GM12878 (cell line): ENCODE data around the gene PITX1. TPM values are rescaled to one million over a fixed set of nuclear protein-coding genes. Genes with fewer than 3 reads are reported as not detected.

Source experiments
- KDM1A ChIP-seq: fragments of 200-600 bp; sonication (generic); IDR thresholded peaks from 2 replicates; pipeline ENCODE4 v1.6.1; 2016; ENCODE audit warnings: borderline replicate concordance
- TBL1XR1 ChIP-seq: IDR thresholded peaks from 2 replicates; pipeline ENCODE4 v1.6.1; 2012; ENCODE audit warnings: low read depth, low read length, improper control_type of control experiment
- ZNF384 ChIP-seq: IDR thresholded peaks from 2 replicates; pipeline ENCODE4 v1.6.1; 2012; ENCODE audit warnings: low read depth, mild to moderate bottlenecking, low read length, improper control_type of control experiment, borderline replicate concordance
- polyA plus RNA-seq, 11 experiments: library from polyadenylated mRNA; depleted of rRNA in 4 of 11; unstranded in 6 of 11; stranded (reverse) in 5 of 11; fragments of >200 nt; fragmentation: Nextera tagmentation in 4 of 11; fragmentation: Illumina TruSeq in 1 of 11; extraction: Ambion mirVana in 4 of 11; extraction: Trizol in 1 of 11; gene quantifications; 1 replicate in 1 of 11; 2 replicates in 10 of 11; pipeline versions ENCODE4 v1.2.1 to v1.2.3, GENCODE V29; 2011 to 2016; ENCODE audit warnings: inconsistent platforms in 2 of 11, missing spikeins in 2 of 11, low read depth in 1 of 11
- total RNA-seq, 4 experiments: library from RNA; depleted of rRNA in 3 of 4; stranded (reverse); fragments of >200 nt in 3 of 4; fragmentation: Illumina TruSeq in 1 of 4; extraction: Trizol in 1 of 4; gene quantifications; 2 replicates each; pipeline versions ENCODE4 v1.2.1 to v1.2.3, GENCODE V29; 2013 to 2021
- TF ChIP-seq, protein P1 (sequence below): fragments of 450-650 bp; IDR thresholded peaks from 2 replicates; pipeline ENCODE4 v1.6.1; 2017; ENCODE audit warnings: mild to moderate bottlenecking, moderate library complexity
- TF ChIP-seq, protein P2 (sequence below): fragments of 450-650 bp; IDR thresholded peaks from 2 replicates; pipeline ENCODE4 v1.6.1; 2017; ENCODE audit warnings: mild to moderate bottlenecking

The PITX1 gene
- total and polyA plus RNA-seq, 10 of the 15 experiments (the other 5 are each of a cell fraction or from before 2014, with no cell fraction given) = 0.16 to 1.1 (median 0.68) TPM; not detected in 5

DNA sequence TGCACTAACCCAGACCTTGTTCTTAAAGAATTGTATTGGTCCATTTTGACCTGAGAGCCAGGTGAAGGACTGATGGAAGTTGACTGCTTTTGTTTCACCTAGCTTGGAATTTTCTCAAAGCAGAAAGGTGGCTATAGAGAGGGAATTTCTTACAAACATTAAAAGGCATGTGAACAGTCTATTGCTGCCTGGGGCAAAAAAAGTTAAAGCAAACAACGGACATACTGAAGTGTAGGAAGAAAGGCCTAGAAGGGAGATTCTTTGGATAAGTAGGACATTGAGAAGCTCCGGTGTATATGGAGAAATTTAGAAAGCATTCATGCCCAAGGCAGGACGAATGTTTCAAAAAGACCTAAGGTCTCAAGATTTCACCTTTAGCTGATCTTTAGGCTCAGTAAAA lies 54.6 kb downstream of the PITX1 start (continued):
- TF ChIP-seq, protein P1, sequence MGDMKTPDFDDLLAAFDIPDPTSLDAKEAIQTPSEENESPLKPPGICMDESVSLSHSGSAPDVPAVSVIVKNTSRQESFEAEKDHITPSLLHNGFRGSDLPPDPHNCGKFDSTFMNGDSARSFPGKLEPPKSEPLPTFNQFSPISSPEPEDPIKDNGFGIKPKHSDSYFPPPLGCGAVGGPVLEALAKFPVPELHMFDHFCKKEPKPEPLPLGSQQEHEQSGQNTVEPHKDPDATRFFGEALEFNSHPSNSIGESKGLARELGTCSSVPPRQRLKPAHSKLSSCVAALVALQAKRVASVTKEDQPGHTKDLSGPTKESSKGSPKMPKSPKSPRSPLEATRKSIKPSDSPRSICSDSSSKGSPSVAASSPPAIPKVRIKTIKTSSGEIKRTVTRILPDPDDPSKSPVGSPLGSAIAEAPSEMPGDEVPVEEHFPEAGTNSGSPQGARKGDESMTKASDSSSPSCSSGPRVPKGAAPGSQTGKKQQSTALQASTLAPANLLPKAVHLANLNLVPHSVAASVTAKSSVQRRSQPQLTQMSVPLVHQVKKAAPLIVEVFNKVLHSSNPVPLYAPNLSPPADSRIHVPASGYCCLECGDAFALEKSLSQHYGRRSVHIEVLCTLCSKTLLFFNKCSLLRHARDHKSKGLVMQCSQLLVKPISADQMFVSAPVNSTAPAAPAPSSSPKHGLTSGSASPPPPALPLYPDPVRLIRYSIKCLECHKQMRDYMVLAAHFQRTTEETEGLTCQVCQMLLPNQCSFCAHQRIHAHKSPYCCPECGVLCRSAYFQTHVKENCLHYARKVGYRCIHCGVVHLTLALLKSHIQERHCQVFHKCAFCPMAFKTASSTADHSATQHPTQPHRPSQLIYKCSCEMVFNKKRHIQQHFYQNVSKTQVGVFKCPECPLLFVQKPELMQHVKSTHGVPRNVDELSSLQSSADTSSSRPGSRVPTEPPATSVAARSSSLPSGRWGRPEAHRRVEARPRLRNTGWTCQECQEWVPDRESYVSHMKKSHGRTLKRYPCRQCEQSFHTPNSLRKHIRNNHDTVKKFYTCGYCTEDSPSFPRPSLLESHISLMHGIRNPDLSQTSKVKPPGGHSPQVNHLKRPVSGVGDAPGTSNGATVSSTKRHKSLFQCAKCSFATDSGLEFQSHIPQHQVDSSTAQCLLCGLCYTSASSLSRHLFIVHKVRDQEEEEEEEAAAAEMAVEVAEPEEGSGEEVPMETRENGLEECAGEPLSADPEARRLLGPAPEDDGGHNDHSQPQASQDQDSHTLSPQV = no peak
- TF ChIP-seq ZNF384 (no peak), TBL1XR1 (no peak), KDM1A (no peak)
- TF ChIP-seq, protein P2, sequence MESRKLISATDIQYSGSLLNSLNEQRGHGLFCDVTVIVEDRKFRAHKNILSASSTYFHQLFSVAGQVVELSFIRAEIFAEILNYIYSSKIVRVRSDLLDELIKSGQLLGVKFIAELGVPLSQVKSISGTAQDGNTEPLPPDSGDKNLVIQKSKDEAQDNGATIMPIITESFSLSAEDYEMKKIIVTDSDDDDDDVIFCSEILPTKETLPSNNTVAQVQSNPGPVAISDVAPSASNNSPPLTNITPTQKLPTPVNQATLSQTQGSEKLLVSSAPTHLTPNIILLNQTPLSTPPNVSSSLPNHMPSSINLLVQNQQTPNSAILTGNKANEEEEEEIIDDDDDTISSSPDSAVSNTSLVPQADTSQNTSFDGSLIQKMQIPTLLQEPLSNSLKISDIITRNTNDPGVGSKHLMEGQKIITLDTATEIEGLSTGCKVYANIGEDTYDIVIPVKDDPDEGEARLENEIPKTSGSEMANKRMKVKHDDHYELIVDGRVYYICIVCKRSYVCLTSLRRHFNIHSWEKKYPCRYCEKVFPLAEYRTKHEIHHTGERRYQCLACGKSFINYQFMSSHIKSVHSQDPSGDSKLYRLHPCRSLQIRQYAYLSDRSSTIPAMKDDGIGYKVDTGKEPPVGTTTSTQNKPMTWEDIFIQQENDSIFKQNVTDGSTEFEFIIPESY = no peak

Other genes with a start within 250 kb of the PITX1 start
- gene C5orf24, start 188.3 kb downstream of the PITX1 start, total RNA-seq (2014; rRNA removed) = 12.9 and 14.6 TPM in 2 replicates
- 15.0 and 15.8 TPM in 2 replicates for gene C5orf24, start 188.3 kb downstream of the PITX1 start, total RNA-seq (2014; rRNA removed; fragmentation: Illumina TruSeq; extraction: Trizol)
- gene C5orf24, start 188.3 kb downstream of the PITX1 start, total RNA-seq (2021) = 12.8 and 15.6 TPM in 2 replicates
- gene C5orf24, start 188.3 kb downstream of the PITX1 start, polyA plus RNA-seq (2011; rRNA removed) = 26.8 and 37.7 TPM in 2 replicates
- 16.5 and 21.6 TPM in 2 replicates for gene C5orf24, start 188.3 kb downstream of the PITX1 start, polyA plus RNA-seq (2014; fragmentation: Illumina TruSeq; extraction: Trizol)
- gene C5orf24, start 188.3 kb downstream of the PITX1 start, polyA plus RNA-seq (2014; fragmentation: Nextera tagmentation; extraction: Ambion mirVana) = 1 to 10 TPM; 5.4 to 5.6 TPM
- gene C5orf24, start 188.3 kb downstream of the PITX1 start, polyA plus RNA-seq (2014; rRNA removed) = 18.2 and 23.1 TPM in 2 replicates
- gene C5orf24, start 188.3 kb downstream of the PITX1 start, polyA plus RNA-seq (2016; fragmentation: Nextera tagmentation; extraction: Ambion mirVana) = 10 to 100 TPM; 15.6 to 16.3 TPM
- 27.4 and 31.3 TPM in 2 replicates for gene TXNDC15, start 159.9 kb downstream of the PITX1 start, total RNA-seq (2014; rRNA removed)
- gene TXNDC15, start 159.9 kb downstream of the PITX1 start, total RNA-seq (2014; rRNA removed; fragmentation: Illumina TruSeq; extraction: Trizol) = 52.1 and 53.0 TPM in 2 replicates
- 39.3 and 40.7 TPM in 2 replicates for gene TXNDC15, start 159.9 kb downstream of the PITX1 start, total RNA-seq (2021)
- 35.5 and 49.9 TPM in 2 replicates for gene TXNDC15, start 159.9 kb downstream of the PITX1 start, polyA plus RNA-seq (2011; rRNA removed)
- 33.4 and 40.0 TPM in 2 replicates for gene TXNDC15, start 159.9 kb downstream of the PITX1 start, polyA plus RNA-seq (2014; fragmentation: Illumina TruSeq; extraction: Trizol)
- gene TXNDC15, start 159.9 kb downstream of the PITX1 start, polyA plus RNA-seq (2014; fragmentation: Nextera tagmentation; extraction: Ambion mirVana) = 10 to 100 TPM in 1 of 2 experiments, 1 to 10 TPM in 1; 8.1 to 17.9 TPM
- gene TXNDC15, start 159.9 kb downstream of the PITX1 start, polyA plus RNA-seq (2014; rRNA removed) = 45.6 and 60.6 TPM in 2 replicates
- 10 to 100 TPM; 45.8 to 47.1 TPM for gene TXNDC15, start 159.9 kb downstream of the PITX1 start, polyA plus RNA-seq (2016; fragmentation: Nextera tagmentation; extraction: Ambion mirVana)
- 6.6 and 7.5 TPM in 2 replicates for gene PCBD2, start 129.1 kb downstream of the PITX1 start, total RNA-seq (2014; rRNA removed)
- 4.8 and 5.7 TPM in 2 replicates for gene PCBD2, start 129.1 kb downstream of the PITX1 start, total RNA-seq (2014; rRNA removed; fragmentation: Illumina TruSeq; extraction: Trizol)
- gene PCBD2, start 129.1 kb downstream of the PITX1 start, total RNA-seq (2021) = 6.0 and 7.4 TPM in 2 replicates
- 6.8 and 8.3 TPM in 2 replicates for gene PCBD2, start 129.1 kb downstream of the PITX1 start, polyA plus RNA-seq (2011; rRNA removed)
- 5.4 and 7.0 TPM in 2 replicates for gene PCBD2, start 129.1 kb downstream of the PITX1 start, polyA plus RNA-seq (2014; fragmentation: Illumina TruSeq; extraction: Trizol)
- 1 to 10 TPM; 6.7 to 7.0 TPM for gene PCBD2, start 129.1 kb downstream of the PITX1 start, polyA plus RNA-seq (2014; fragmentation: Nextera tagmentation; extraction: Ambion mirVana)
- gene PCBD2, start 129.1 kb downstream of the PITX1 start, polyA plus RNA-seq (2014; rRNA removed) = 4.3 and 6.5 TPM in 2 replicates
- gene PCBD2, start 129.1 kb downstream of the PITX1 start, polyA plus RNA-seq (2016; fragmentation: Nextera tagmentation; extraction: Ambion mirVana) = 10 to 100 TPM; 10.8 to 13.6 TPM
- gene CATSPER3, start 66.3 kb downstream of the PITX1 start, total RNA-seq (2014; rRNA removed) = 0.27 TPM in 1 of 2 replicates, not detected in the other
- 0.14 TPM in 1 of 2 replicates, not detected in the other for gene CATSPER3, start 66.3 kb downstream of the PITX1 start, total RNA-seq (2014; rRNA removed; fragmentation: Illumina TruSeq; extraction: Trizol)
- 0.18 TPM in 1 of 2 replicates, not detected in the other for gene CATSPER3, start 66.3 kb downstream of the PITX1 start, total RNA-seq (2021)
- gene CATSPER3, start 66.3 kb downstream of the PITX1 start, polyA plus RNA-seq (2011; rRNA removed) = 0.33 and 0.38 TPM in 2 replicates
- gene CATSPER3, start 66.3 kb downstream of the PITX1 start, polyA plus RNA-seq (2014; fragmentation: Illumina TruSeq; extraction: Trizol) = 0.06 TPM in 1 of 2 replicates, not detected in the other
- gene CATSPER3, start 66.3 kb downstream of the PITX1 start, polyA plus RNA-seq (2014; fragmentation: Nextera tagmentation; extraction: Ambion mirVana) = under 1 TPM; 0.11 to 0.15 TPM
- 0.18 TPM in 1 of 2 replicates, not detected in the other for gene CATSPER3, start 66.3 kb downstream of the PITX1 start, polyA plus RNA-seq (2014; rRNA removed)
- gene CATSPER3, start 66.3 kb downstream of the PITX1 start, polyA plus RNA-seq (2016; fragmentation: Nextera tagmentation; extraction: Ambion mirVana) = under 1 TPM in 1 of 2 experiments, not detected in 1; 0.12 TPM